ENCODE measurements around the gene OR6C74.

OR6C74 gene

GRCh38 chr12:55244309-55244708 lies at the start of gene OR6C74:
Gene OR6C74, plus strand, starts transcription at chr12:55244609. Its CDS starts 2,679 bp downstream, at chr12:55247288.
- no peak within 1 kb of the TSS for H3K4me3 ChIP-seq (ENCODE audit: low read depth in 1 of 2, low read length in 2 of 2)
- DNase-seq, result no peak
- H3K9me3 ChIP-seq (ENCODE audit: insufficient read depth, low read length, severe bottlenecking), result no peaks in the 10 kb centered on the region
- H3K36me3 ChIP-seq (ENCODE audit: insufficient read depth, low read length), result no peaks in the 10 kb centered on the region
- peaks cover 13% of the 10 kb centered on the region for H3K27me3 ChIP-seq (ENCODE audit: insufficient read depth, low read length, poor library complexity)
- TF ChIP-seq, protein P1, sequence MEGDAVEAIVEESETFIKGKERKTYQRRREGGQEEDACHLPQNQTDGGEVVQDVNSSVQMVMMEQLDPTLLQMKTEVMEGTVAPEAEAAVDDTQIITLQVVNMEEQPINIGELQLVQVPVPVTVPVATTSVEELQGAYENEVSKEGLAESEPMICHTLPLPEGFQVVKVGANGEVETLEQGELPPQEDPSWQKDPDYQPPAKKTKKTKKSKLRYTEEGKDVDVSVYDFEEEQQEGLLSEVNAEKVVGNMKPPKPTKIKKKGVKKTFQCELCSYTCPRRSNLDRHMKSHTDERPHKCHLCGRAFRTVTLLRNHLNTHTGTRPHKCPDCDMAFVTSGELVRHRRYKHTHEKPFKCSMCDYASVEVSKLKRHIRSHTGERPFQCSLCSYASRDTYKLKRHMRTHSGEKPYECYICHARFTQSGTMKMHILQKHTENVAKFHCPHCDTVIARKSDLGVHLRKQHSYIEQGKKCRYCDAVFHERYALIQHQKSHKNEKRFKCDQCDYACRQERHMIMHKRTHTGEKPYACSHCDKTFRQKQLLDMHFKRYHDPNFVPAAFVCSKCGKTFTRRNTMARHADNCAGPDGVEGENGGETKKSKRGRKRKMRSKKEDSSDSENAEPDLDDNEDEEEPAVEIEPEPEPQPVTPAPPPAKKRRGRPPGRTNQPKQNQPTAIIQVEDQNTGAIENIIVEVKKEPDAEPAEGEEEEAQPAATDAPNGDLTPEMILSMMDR (IDR thresholded peaks at IDR 0.05; ENCODE audit: borderline replicate concordance, extremely low read depth, low read length, poor library complexity, severe bottlenecking), result no peak
- H4K20me1 ChIP-seq (ENCODE audit: insufficient read depth, low read length), result no peaks in the 10 kb centered on the region
- H2AFZ ChIP-seq (ENCODE audit: low read depth, low read length), result no peak within 1 kb of the TSS
- no peaks in the 10 kb centered on the region for H3K79me2 ChIP-seq (ENCODE audit: insufficient read depth, low read length)
- no peaks in the 10 kb centered on the region for H3K4me1 ChIP-seq (ENCODE audit: insufficient read depth, low read length)
- H3K9ac ChIP-seq (ENCODE audit: low read depth, low read length), result no peak within 1 kb of the TSS
- no peak for ATAC-seq (ENCODE audit: insufficient read depth, low read depth)
- no peak within 1 kb of the TSS for H3K27ac ChIP-seq (ENCODE audit: low read length)
- H3K4me2 ChIP-seq (ENCODE audit: insufficient read depth, low read length), result no peak within 1 kb of the TSS

GRCh38 chr12:55220725-55221124 lies 23.7 kb upstream of the OR6C74 start, which contains the start of gene OR10A7:
Gene OR10A7, plus strand, starts transcription at chr12:55221025. Its CDS starts 0 bp downstream, at chr12:55221025.
- Histone ChIP-seq H3K4me2 (ENCODE audit: insufficient read depth, low read length) (no peak within 1 kb of the TSS), H3K27me3 (ENCODE audit: insufficient read depth, low read length, poor library complexity) (peaks cover 4% of the 10 kb centered on the region), H3K27ac (ENCODE audit: low read length) (no peak within 1 kb of the TSS), H4K20me1 (ENCODE audit: insufficient read depth, low read length) (no peaks in the 10 kb centered on the region), H3K36me3 (ENCODE audit: insufficient read depth, low read length) (no peaks in the 10 kb centered on the region), H3K79me2 (ENCODE audit: insufficient read depth, low read length) (no peaks in the 10 kb centered on the region), H2AFZ (ENCODE audit: low read depth, low read length) (no peak within 1 kb of the TSS), H3K9ac (ENCODE audit: low read depth, low read length) (no peak within 1 kb of the TSS), H3K9me3 (ENCODE audit: insufficient read depth, low read length, severe bottlenecking) (no peaks in the 10 kb centered on the region), H3K4me3 (ENCODE audit: low read depth in 1 of 2, low read length in 2 of 2) (no peak within 1 kb of the TSS), H3K4me1 (ENCODE audit: insufficient read depth, low read length) (no peaks in the 10 kb centered on the region)
- no peak for TF ChIP-seq EZH2 (IDR thresholded peaks at IDR 0.05; ENCODE audit: borderline replicate concordance, low read depth, low read length, severe bottlenecking)
- no peak for DNase-seq
- no peak for ATAC-seq (ENCODE audit: insufficient read depth, low read depth)

DNA sequence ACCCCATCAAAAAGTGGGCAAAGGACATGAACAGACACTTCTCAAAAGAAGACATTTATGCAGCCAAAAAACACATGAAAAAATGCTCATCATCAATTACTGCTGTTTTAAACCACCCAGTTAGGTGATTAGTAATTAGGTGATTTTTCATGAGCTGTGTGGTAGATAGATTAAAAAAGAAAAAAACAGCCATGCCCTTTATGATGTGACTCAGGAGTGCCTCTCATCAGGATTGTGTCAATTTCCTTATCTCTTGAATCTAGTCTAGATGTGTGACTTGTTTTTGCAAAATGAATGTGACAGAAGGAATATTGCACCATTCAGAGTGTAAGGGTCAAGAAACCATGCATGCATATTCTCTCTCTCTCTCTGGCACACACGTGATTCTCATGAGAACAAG lies 17.9 kb upstream of the OR6C74 start:
- ATAC-seq (ENCODE audit: insufficient read depth, low read depth) (no peak), DNase-seq (no peak)
- TF ChIP-seq EZH2 (IDR thresholded peaks at IDR 0.05; ENCODE audit: borderline replicate concordance, low read depth, low read length, severe bottlenecking), result no peak
- TF ChIP-seq, protein P1 (IDR thresholded peaks at IDR 0.05; ENCODE audit: borderline replicate concordance, extremely low read depth, low read length, poor library complexity, severe bottlenecking), result no peak

GRCh38 chr12:55227643-55228042 lies 16.8 kb upstream of the OR6C74 start:
- H3K36me3 ChIP-seq (ENCODE audit: insufficient read depth, low read length), result no peaks in the 10 kb centered on the region
- ATAC-seq (ENCODE audit: insufficient read depth, low read depth) (no peak), DNase-seq (no peak)
- H3K4me3 ChIP-seq (ENCODE audit: low read depth in 1 of 2, low read length in 2 of 2), result no peak overlapping the region
- H3K79me2 ChIP-seq (ENCODE audit: insufficient read depth, low read length), result no peaks in the 10 kb centered on the region
- no peaks in the 10 kb centered on the region for H3K9me3 ChIP-seq (ENCODE audit: insufficient read depth, low read length, severe bottlenecking)
- H4K20me1 ChIP-seq (ENCODE audit: insufficient read depth, low read length), result no peaks in the 10 kb centered on the region
- no peak overlapping the region for H3K27ac ChIP-seq (ENCODE audit: low read length)
- H2AFZ ChIP-seq (ENCODE audit: low read depth, low read length), result no peak overlapping the region
- no peak overlapping the region for H3K4me2 ChIP-seq (ENCODE audit: insufficient read depth, low read length)
- TF ChIP-seq, protein P1 (IDR thresholded peaks at IDR 0.05; ENCODE audit: borderline replicate concordance, extremely low read depth, low read length, poor library complexity, severe bottlenecking), result no peak
- no peak for TF ChIP-seq EZH2 (IDR thresholded peaks at IDR 0.05; ENCODE audit: borderline replicate concordance, low read depth, low read length, severe bottlenecking)
- H3K9ac ChIP-seq (ENCODE audit: low read depth, low read length), result no peak overlapping the region
- H3K4me1 ChIP-seq (ENCODE audit: insufficient read depth, low read length), result no peaks in the 10 kb centered on the region
- H3K27me3 ChIP-seq (ENCODE audit: insufficient read depth, low read length, poor library complexity), result peaks cover 3% of the 10 kb centered on the region

More for the DNA sequence above, 17.9 kb upstream of the OR6C74 start:
- H3K4me2 ChIP-seq (ENCODE audit: insufficient read depth, low read length), result no peak overlapping the region
- no peaks in the 10 kb centered on the region for H3K4me1 ChIP-seq (ENCODE audit: insufficient read depth, low read length)
- no peak overlapping the region for H3K4me3 ChIP-seq (ENCODE audit: low read depth in 1 of 2, low read length in 2 of 2)
- no peaks in the 10 kb centered on the region for H4K20me1 ChIP-seq (ENCODE audit: insufficient read depth, low read length)
- H3K27me3 ChIP-seq (ENCODE audit: insufficient read depth, low read length, poor library complexity), result peaks cover 3% of the 10 kb centered on the region
- H3K9me3 ChIP-seq (ENCODE audit: insufficient read depth, low read length, severe bottlenecking), result no peaks in the 10 kb centered on the region
- no peak overlapping the region for H3K9ac ChIP-seq (ENCODE audit: low read depth, low read length)
- H3K79me2 ChIP-seq (ENCODE audit: insufficient read depth, low read length), result no peaks in the 10 kb centered on the region
- H2AFZ ChIP-seq (ENCODE audit: low read depth, low read length), result no peak overlapping the region
- no peak overlapping the region for H3K27ac ChIP-seq (ENCODE audit: low read length)
- H3K36me3 ChIP-seq (ENCODE audit: insufficient read depth, low read length), result no peaks in the 10 kb centered on the region

All from DND-41 (cell line).